SU-DHL-6 (cell line): ENCODE measurements around the gene ESAM.
A peak's percentile ranks its signal among the peaks of the same experiment; 100 is the strongest.

Source experiments
- H2AFZ ChIP-seq: fragments of 200-600 bp; sonication (generic); 2 replicates; pipeline ENCODE4 v1.6.1; 2014; ENCODE audit warnings: low read depth, mild to moderate bottlenecking, moderate library complexity, mixed read lengths, antibody characterized with exemption, low read length; ENCODE audit not compliant: severe bottlenecking
- H3F3A ChIP-seq: fragments of 200-600 bp; shearing (Covaris generic); 2 replicates; pipeline ENCODE4 v1.6.0; 2016; ENCODE audit warnings: antibody characterized with exemption, mild to moderate bottlenecking; ENCODE audit not compliant: insufficient read depth
- H3K27ac ChIP-seq: fragments of 200-600 bp; sonication (generic); 2 replicates; pipeline ENCODE4 v1.5.1; 2016; ENCODE audit warnings: low read depth, mild to moderate bottlenecking, low read length, moderate library complexity, mixed read lengths
- H3K27me3 ChIP-seq: fragments of 200-600 bp; sonication (generic), shearing (Covaris generic); 2 replicates; pipeline ENCODE4 v1.6.0; 2014; ENCODE audit warnings: mild to moderate bottlenecking, low read length
- H3K36me3 ChIP-seq: fragments of 200-600 bp; sonication (generic); 2 replicates; pipeline ENCODE4 v1.6.1; 2014; ENCODE audit warnings: mild to moderate bottlenecking, low read length, mixed read lengths
- H3K4me2 ChIP-seq: fragments of 300-600, 200-600 bp; shearing (Covaris generic), sonication (generic); 2 replicates; pipeline ENCODE4 v1.6.0; 2014; ENCODE audit warnings: low read length, low read depth, mild to moderate bottlenecking; ENCODE audit not compliant: poor library complexity, severe bottlenecking
- H3K4me3 ChIP-seq: fragments of 200-600 bp; sonication (generic); 2 replicates; pipeline ENCODE4 v1.5.1; 2014; ENCODE audit warnings: antibody characterized with exemption, low read length, mild to moderate bottlenecking, mixed read lengths; ENCODE audit not compliant: insufficient read depth, poor library complexity, severe bottlenecking
- H3K79me2 ChIP-seq: fragments of 200-600 bp; sonication (generic); 2 replicates; pipeline ENCODE4 v1.6.1; 2014; ENCODE audit warnings: mild to moderate bottlenecking, low read length, moderate library complexity; ENCODE audit not compliant: insufficient read depth
- H3K9ac ChIP-seq: fragments of 200-600 bp; sonication (generic); 2 replicates; pipeline ENCODE4 v1.7.0; 2014; ENCODE audit warnings: mild to moderate bottlenecking, low read length
- H3K9me2 ChIP-seq: fragments of 200-600 bp; sonication (generic); replicated peaks from 2 replicates; pipeline ENCODE4 v1.6.1; 2014; ENCODE audit warnings: low read length; ENCODE audit not compliant: insufficient read depth
- H3K9me3 ChIP-seq: fragments of 200-600 bp; sonication (generic); 2 replicates; pipeline ENCODE4 v1.6.1; 2014; ENCODE audit warnings: low read length, mixed read lengths; ENCODE audit not compliant: insufficient read depth
- H4K20me1 ChIP-seq: fragments of 200-600 bp; sonication (generic); 2 replicates; pipeline ENCODE4 v1.6.1; 2014; ENCODE audit warnings: low read depth, mild to moderate bottlenecking, antibody characterized with exemption, low read length, moderate library complexity, mixed read lengths
- EZH2phosphoT487 ChIP-seq: fragments of 200-600 bp; sonication (generic), shearing (Covaris generic); conservative IDR thresholded peaks from 2 replicates; pipeline ENCODE4 v1.6.1; 2018; ENCODE audit warnings: mild to moderate bottlenecking, antibody characterized with exemption, low read length, moderate library complexity, mixed read lengths
- TF ChIP-seq, protein P1 (sequence below): fragments of 200-600 bp; sonication (generic); IDR thresholded peaks from one replicate; pipeline ENCODE4 v1.5.1; 2017; ENCODE audit warnings: antibody characterized with exemption, mild to moderate bottlenecking, low read length, moderate library complexity; ENCODE audit not compliant: insufficient read depth, poor library complexity, severe bottlenecking

Gene ESAM

DNA sequence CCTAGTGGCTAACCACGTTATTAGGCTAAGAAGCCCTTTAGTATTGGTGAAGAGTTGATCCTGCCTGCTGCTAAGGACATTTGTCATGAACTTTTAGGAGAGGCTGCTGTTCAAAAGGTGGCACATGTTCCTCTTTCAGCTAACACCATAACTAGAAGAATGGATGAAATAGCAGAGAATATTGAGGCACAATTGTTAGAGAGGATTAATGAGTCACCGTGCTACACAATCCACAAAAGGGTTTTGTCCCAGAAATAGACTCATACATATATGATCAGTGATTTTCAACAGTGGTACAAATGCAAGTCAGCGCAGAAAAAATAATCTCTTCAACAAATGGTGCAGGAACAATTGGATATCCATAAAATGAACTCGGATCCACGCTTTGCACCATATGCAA, 45.1 kb upstream of the ESAM start:
- Histone ChIP-seq H4K20me1 (no peaks in the 10 kb centered on the region), H3K27me3 (no peaks in the 10 kb centered on the region), H3K4me2 (no peak overlapping the region), H3K36me3 (no peaks in the 10 kb centered on the region), H3K9ac (no peak overlapping the region), H3K79me2 (no peaks in the 10 kb centered on the region), H3F3A (no peaks in the 10 kb centered on the region), H2AFZ (no peak overlapping the region), H3K27ac (no peak overlapping the region), H3K9me3 (no peaks in the 10 kb centered on the region), H3K9me2 (no peaks in the 10 kb centered on the region), H3K4me3 (no peak overlapping the region)
- no peak for TF ChIP-seq EZH2phosphoT487
- TF ChIP-seq, protein P1, sequence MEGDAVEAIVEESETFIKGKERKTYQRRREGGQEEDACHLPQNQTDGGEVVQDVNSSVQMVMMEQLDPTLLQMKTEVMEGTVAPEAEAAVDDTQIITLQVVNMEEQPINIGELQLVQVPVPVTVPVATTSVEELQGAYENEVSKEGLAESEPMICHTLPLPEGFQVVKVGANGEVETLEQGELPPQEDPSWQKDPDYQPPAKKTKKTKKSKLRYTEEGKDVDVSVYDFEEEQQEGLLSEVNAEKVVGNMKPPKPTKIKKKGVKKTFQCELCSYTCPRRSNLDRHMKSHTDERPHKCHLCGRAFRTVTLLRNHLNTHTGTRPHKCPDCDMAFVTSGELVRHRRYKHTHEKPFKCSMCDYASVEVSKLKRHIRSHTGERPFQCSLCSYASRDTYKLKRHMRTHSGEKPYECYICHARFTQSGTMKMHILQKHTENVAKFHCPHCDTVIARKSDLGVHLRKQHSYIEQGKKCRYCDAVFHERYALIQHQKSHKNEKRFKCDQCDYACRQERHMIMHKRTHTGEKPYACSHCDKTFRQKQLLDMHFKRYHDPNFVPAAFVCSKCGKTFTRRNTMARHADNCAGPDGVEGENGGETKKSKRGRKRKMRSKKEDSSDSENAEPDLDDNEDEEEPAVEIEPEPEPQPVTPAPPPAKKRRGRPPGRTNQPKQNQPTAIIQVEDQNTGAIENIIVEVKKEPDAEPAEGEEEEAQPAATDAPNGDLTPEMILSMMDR, result no peak

GRCh38 chr11:124804884-124805283, 42.8 kb upstream of the ESAM start:
- no peak overlapping the region for H3K4me3 ChIP-seq
- no peak overlapping the region for H2AFZ ChIP-seq
- H3K4me2 ChIP-seq, result no peak overlapping the region
- H3K79me2 ChIP-seq, result no peaks in the 10 kb centered on the region
- H3K9me3 ChIP-seq, result no peaks in the 10 kb centered on the region
- H3K9me2 ChIP-seq, result no peaks in the 10 kb centered on the region
- no peak overlapping the region for H3K9ac ChIP-seq
- TF ChIP-seq, protein P1, result no peak
- no peak for TF ChIP-seq EZH2phosphoT487
- H3K36me3 ChIP-seq, result no peaks in the 10 kb centered on the region
- H4K20me1 ChIP-seq, result no peaks in the 10 kb centered on the region
- no peaks in the 10 kb centered on the region for H3F3A ChIP-seq
- no peaks in the 10 kb centered on the region for H3K27me3 ChIP-seq
- H3K27ac ChIP-seq, result no peak overlapping the region

DNA sequence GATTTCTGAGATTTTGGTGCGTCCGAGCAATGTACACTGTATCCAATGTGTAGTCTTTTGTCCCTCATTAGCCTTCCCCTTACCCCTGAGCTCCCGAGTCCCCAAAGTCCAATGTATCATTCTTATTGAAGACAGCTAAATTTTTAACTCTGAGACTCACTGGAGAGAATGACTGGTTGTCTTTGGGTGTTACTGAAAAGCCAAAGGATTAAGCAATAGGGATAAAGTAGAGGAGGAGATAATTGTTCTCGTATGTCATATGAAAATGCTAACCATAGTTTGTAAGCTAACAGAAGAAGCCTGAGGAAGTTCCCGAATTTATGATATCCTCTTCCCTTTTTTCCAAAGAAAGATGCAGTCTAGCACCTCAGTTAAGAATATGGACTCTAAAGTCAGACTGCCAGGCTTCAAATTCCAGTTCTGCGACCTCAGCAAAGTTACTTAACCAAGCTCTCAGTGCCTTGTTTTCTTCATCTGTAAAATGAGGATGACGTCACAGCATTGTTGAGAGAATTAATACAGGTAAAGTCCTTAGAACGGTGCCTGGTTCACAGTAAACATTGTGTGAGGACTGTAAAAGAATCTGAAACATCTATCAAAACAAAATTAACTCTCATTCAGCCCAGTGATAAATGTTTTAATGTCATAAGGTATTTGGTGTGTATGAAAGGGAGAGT, 39.7 kb upstream of the ESAM start:
- no peaks in the 10 kb centered on the region for H3K27me3 ChIP-seq
- H3K9ac ChIP-seq, result no peak overlapping the region
- peaks cover 10% of the 10 kb centered on the region; the same call in 1 of the 2 replicates for H4K20me1 ChIP-seq
- H3K4me2 ChIP-seq, result no peak overlapping the region
- no peaks in the 10 kb centered on the region for H3K36me3 ChIP-seq
- no peak for TF ChIP-seq EZH2phosphoT487
- H3K9me2 ChIP-seq, result no peaks in the 10 kb centered on the region
- peaks cover 4% of the 10 kb centered on the region; the same call in 1 of the 2 replicates for H3F3A ChIP-seq
- H3K4me3 ChIP-seq, result no peak overlapping the region
- no peaks in the 10 kb centered on the region for H3K9me3 ChIP-seq
- peaks cover 18% of the 10 kb centered on the region for H3K79me2 ChIP-seq
- no peak overlapping the region for H3K27ac ChIP-seq
- H2AFZ ChIP-seq, result no peak overlapping the region

GRCh38 chr11:124801014-124801413, 38.9 kb upstream of the ESAM start:
- Histone ChIP-seq H3K79me2 (peaks cover 18% of the 10 kb centered on the region), H3K27ac (no peak overlapping the region), H3K36me3 (no peaks in the 10 kb centered on the region), H3K9ac (peak overlapping the region; percentile 87), H4K20me1 (peaks cover 10% of the 10 kb centered on the region; the same call in 1 of the 2 replicates), H3K27me3 (no peaks in the 10 kb centered on the region), H3K9me2 (no peaks in the 10 kb centered on the region), H3K9me3 (no peaks in the 10 kb centered on the region), H3K4me3 (peak overlapping the region; percentile 78), H2AFZ (peak overlapping the region; percentile 97), H3F3A (peaks cover 4% of the 10 kb centered on the region; the same call in 1 of the 2 replicates), H3K4me2 (peak overlapping the region; percentile 70)
- TF ChIP-seq, protein P1, result no peak
- no peak for TF ChIP-seq EZH2phosphoT487
